CD14-positive monocyte (primary cell): ENCODE measurements around the gene IGLL5. TPM values are rescaled to one million over a fixed set of nuclear protein-coding genes. Genes with fewer than 3 reads are reported as not detected.
A peak's percentile ranks its signal among the peaks of the same experiment; 100 is the strongest.
"Not testable (repeated sequence)": the region's sequence is repeated elsewhere in the genome, so short reads cannot be mapped to it uniquely, and the experiment has no call there.

Experiments
- DNase-seq, 3 donors: peaks; one replicate each; pipeline ENCODE4 v3.0.0-alpha.2; 2011 to 2022
- H2AFZ ChIP-seq: 2 replicates; pipeline ENCODE4 v1.6.0; 2012; ENCODE audit warnings: mild to moderate bottlenecking, low read depth, low read length, inconsistent platforms; ENCODE audit not compliant: insufficient read depth, poor library complexity, severe bottlenecking
- H3K27ac ChIP-seq, 2 donors: 1 replicate in 1 of 2; 2 replicates in 1 of 2; pipeline ENCODE4 v1.5.1; 2012 to 2013; ENCODE audit warnings: low read length in 2 of 2, control low read depth in 1 of 2, inconsistent platforms in 1 of 2, low read depth in 1 of 2, mild to moderate bottlenecking in 1 of 2
- H3K27me3 ChIP-seq, 2 donors: one replicate each; pipeline versions ENCODE4 v1.6.0 to v1.6.1; 2011 to 2013; ENCODE audit warnings: low read length in 2 of 2; ENCODE audit not compliant: control insufficient read depth in 2 of 2, insufficient read depth in 2 of 2
- H3K36me3 ChIP-seq, 2 donors: replicated peaks in 1 of 2; 1 replicate in 1 of 2; 2 replicates in 1 of 2; pipeline versions ENCODE4 v1.5.1 to v1.6.1; 2012 to 2013; ENCODE audit warnings: low read length in 2 of 2, control low read depth in 1 of 2, inconsistent platforms in 1 of 2, mild to moderate bottlenecking in 1 of 2; ENCODE audit not compliant: insufficient read depth in 2 of 2, control insufficient read depth in 1 of 2
- H3K4me1 ChIP-seq, 2 donors: 1 replicate in 1 of 2; 2 replicates in 1 of 2; pipeline versions ENCODE4 v1.5.1 to v1.6.1; 2012 to 2013; ENCODE audit warnings: low read length in 2 of 2, control low read depth in 1 of 2, inconsistent platforms in 1 of 2, mild to moderate bottlenecking in 1 of 2, moderate library complexity in 1 of 2; ENCODE audit not compliant: insufficient read depth in 2 of 2, control insufficient read depth in 1 of 2
- H3K4me2 ChIP-seq: replicated peaks from 2 replicates; pipeline ENCODE3; 2012; ENCODE audit warnings: low read length, moderate library complexity, mild to moderate bottlenecking; ENCODE audit not compliant: poor library complexity, severe bottlenecking; ENCODE audit errors: extremely low read depth
- H3K4me3 ChIP-seq, 3 experiments: fragments of 200-600 bp in 1 of 3; sonication (generic) in 1 of 3; replicated peaks in 1 of 3; 1 replicate in 2 of 3; 2 replicates in 1 of 3; pipeline ENCODE4 v1.5.1; 2011 to 2013; ENCODE audit warnings: low read length in 3 of 3, mild to moderate bottlenecking in 3 of 3, control low read depth in 2 of 3, low read depth in 2 of 3, inconsistent platforms in 1 of 3, moderate library complexity in 1 of 3
- H3K79me2 ChIP-seq: 2 replicates; pipeline ENCODE4 v1.6.0; 2012; ENCODE audit warnings: mild to moderate bottlenecking, control low read depth, inconsistent platforms, low read length, moderate library complexity; ENCODE audit not compliant: insufficient read depth
- H3K9ac ChIP-seq: 2 replicates; pipeline ENCODE4 v1.6.0; 2017; ENCODE audit warnings: low read length, mild to moderate bottlenecking; ENCODE audit not compliant: insufficient read depth, poor library complexity, severe bottlenecking
- H3K9me3 ChIP-seq, 2 donors: replicated peaks in 1 of 2; 1 replicate in 1 of 2; 2 replicates in 1 of 2; pipeline versions ENCODE4 v1.5.1 to v1.6.1; 2012 to 2013; ENCODE audit warnings: low read length in 2 of 2, control low read depth in 1 of 2; ENCODE audit not compliant: control insufficient read depth in 1 of 2, insufficient read depth in 1 of 2
- H4K20me1 ChIP-seq: 2 replicates; pipeline ENCODE4 v1.6.0; 2012; ENCODE audit warnings: mild to moderate bottlenecking, low read length, control low read depth, moderate library complexity; ENCODE audit not compliant: insufficient read depth
- H3K27ac Mint-ChIP-seq, 7 donors: one replicate each; pipeline ENCODE4 v1.8.0; 2020; ENCODE audit warnings: mild to moderate bottlenecking in 7 of 7, mixed read lengths in 7 of 7, moderate library complexity in 6 of 7, inconsistent platforms in 2 of 7
- H3K27me3 Mint-ChIP-seq, 3 donors: one replicate each; pipeline ENCODE4 v1.8.0; 2021 to 2022; ENCODE audit warnings: low read depth in 3 of 3, mild to moderate bottlenecking in 3 of 3, mixed read lengths in 3 of 3, moderate library complexity in 3 of 3, inconsistent platforms in 1 of 3
- H3K36me3 Mint-ChIP-seq, 2 donors: one replicate each; pipeline ENCODE4 v1.8.0; 2020; ENCODE audit warnings: mixed read lengths in 2 of 2, inconsistent platforms in 1 of 2, mild to moderate bottlenecking in 1 of 2
- H3K4me1 Mint-ChIP-seq: one replicate; pipeline ENCODE4 v1.8.0; 2020; ENCODE audit warnings: mild to moderate bottlenecking, mixed read lengths
- H3K4me3 Mint-ChIP-seq, 2 donors: one replicate each; pipeline ENCODE4 v1.8.0; 2020; ENCODE audit warnings: mild to moderate bottlenecking in 2 of 2, mixed read lengths in 2 of 2, moderate library complexity in 1 of 2
- H3K9me3 Mint-ChIP-seq, 7 donors: one replicate each; pipeline ENCODE4 v1.8.0; 2020 to 2022; ENCODE audit warnings: mixed read lengths in 7 of 7, mild to moderate bottlenecking in 6 of 7, moderate library complexity in 6 of 7, inconsistent platforms in 2 of 7
- WGBS: methylation state at CpG from one replicate; pipeline ENCODE4 v1.1.5; 2013; ENCODE audit warnings: missing lambda C conversion rate; ENCODE audit not compliant: insufficient coverage; 5-methylcytosine and 5-hydroxymethylcytosine counted together
- intact Hi-C, 2 donors: fragments of 100-400 bp; cut with micrococcal nuclease; formaldehyde crosslinking; loops; one replicate each; pipeline versions ENCODE4 v1.15.0 to v1.15.1; 2023
- polyA plus RNA-seq, 3 donors: library from polyadenylated mRNA; depleted of rRNA in 1 of 3; unstranded in 2 of 3; stranded (reverse) in 1 of 3; fragments of 300-500 nt in 2 of 3; fragments of >200 nt in 1 of 3; fragmentation: Illumina TruSeq in 2 of 3; gene quantifications; 1 replicate in 2 of 3; 2 replicates in 1 of 3; pipeline ENCODE4 v1.2.3, GENCODE V29; 2012 to 2021
- TF ChIP-seq, protein P1 (sequence below): fragments of 200-600 bp; IDR thresholded peaks from one replicate; pipeline ENCODE4 v1.8.0; 2022; ENCODE audit warnings: antibody characterized with exemption, mild to moderate bottlenecking

Gene IGLL5
- polyA plus RNA-seq, 3 donors: 0.21 to 0.38 TPM; not detected in 1

DNA sequence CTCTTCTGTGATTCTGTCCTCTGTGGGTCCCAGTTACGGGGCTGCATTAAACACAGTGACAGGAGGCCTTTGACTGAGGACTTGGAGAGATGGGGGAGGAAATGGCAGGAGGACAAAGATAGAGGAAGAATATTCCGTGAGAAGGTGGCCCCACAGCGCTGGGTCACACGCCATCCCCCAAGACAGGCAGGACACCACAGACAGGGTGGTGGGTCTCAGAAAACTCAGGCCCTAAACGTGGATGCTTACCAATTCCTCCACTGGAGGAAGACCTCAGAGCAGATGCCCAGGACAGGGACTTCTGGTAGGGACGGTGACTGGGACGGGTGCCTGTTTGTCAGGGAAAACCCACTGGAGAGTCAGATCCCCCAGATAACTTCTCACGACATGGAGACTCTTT lies 34.0 kb downstream of the IGLL5 start:
- Histone ChIP-seq H3K27ac (no peak overlapping the region), H3K9ac (no peak overlapping the region), H3K27me3 (no peaks in the 10 kb centered on the region), H3K9me3 (no peaks in the 10 kb centered on the region), H2AFZ (no peak overlapping the region), H3K36me3 (no peaks in the 10 kb centered on the region), H3K4me1 (peaks cover 13 to 21% of the 10 kb centered on the region in 2 donors), H4K20me1 (no peaks in the 10 kb centered on the region), H3K4me2 (no peak overlapping the region), H3K4me3 (no peak overlapping the region), H3K79me2 (no peaks in the 10 kb centered on the region)
- no peak for DNase-seq
- Mint-ChIP-seq H3K27ac (peak overlapping the region in 2 of 7 donors; percentile 6 to 32), H3K36me3 (no peaks in the 10 kb centered on the region), H3K4me3 (no peak overlapping the region), H3K27me3 (peaks cover 3 to 6% (median 3%) of the 10 kb centered on the region in 3 donors), H3K9me3 (peaks cover 0 to 2% (median 0%) of the 10 kb centered on the region in 7 donors), H3K4me1 (peaks cover 19% of the 10 kb centered on the region)
- TF ChIP-seq, protein P1, sequence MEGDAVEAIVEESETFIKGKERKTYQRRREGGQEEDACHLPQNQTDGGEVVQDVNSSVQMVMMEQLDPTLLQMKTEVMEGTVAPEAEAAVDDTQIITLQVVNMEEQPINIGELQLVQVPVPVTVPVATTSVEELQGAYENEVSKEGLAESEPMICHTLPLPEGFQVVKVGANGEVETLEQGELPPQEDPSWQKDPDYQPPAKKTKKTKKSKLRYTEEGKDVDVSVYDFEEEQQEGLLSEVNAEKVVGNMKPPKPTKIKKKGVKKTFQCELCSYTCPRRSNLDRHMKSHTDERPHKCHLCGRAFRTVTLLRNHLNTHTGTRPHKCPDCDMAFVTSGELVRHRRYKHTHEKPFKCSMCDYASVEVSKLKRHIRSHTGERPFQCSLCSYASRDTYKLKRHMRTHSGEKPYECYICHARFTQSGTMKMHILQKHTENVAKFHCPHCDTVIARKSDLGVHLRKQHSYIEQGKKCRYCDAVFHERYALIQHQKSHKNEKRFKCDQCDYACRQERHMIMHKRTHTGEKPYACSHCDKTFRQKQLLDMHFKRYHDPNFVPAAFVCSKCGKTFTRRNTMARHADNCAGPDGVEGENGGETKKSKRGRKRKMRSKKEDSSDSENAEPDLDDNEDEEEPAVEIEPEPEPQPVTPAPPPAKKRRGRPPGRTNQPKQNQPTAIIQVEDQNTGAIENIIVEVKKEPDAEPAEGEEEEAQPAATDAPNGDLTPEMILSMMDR: no peak
- intact Hi-C loops: loop anchor here in 1 of 2 donors (10.0 kb wide), 1 partner anchor 197 kb away; no protein-coding TSS in a partner anchor
- WGBS: 85% methylated on average over 8 of the region's 8 CpGs

DNA sequence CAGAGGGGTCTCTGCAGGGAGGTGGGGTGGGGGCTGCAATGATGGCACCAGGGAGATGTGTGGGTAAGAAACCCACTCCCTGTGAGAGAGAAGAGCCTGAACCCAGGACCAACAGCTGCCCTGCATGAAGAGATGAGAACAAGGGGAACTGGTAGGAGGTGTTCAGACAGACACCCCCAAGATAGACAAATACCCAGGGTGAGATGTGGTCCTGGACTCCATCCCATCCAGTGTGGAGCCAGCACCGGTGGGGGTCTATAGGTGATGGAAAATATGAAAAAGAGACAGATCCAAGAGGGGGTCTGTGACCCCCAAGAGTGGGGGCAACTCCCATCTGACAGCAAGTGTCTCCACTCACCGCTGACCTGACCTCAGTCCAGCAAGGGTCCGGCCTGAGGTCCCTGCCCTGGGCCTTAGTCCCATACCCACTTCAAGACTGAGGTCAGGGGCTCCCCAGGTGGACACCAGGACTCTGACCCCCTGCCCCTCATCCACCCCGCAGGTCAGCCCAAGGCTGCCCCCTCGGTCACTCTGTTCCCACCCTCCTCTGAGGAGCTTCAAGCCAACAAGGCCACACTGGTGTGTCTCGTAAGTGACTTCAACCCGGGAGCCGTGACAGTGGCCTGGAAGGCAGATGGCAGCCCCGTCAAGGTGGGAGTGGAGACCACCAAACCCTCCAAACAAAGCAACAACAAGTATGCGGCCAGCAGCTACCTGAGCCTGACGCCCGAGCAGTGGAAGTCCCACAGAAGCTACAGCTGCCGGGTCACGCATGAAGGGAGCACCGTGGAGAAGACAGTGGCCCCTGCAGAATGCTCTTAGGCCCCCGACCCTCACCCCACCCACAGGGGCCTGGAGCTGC lies 34.7 kb downstream of the IGLL5 start:
- H3K27ac Mint-ChIP-seq: peak overlapping the region in 3 of 7 donors; percentile 20 to 68 (median 44)
- not testable (repeated sequence) for H3K9me3 ChIP-seq, H3K27me3 ChIP-seq, DNase-seq, H3K4me2 ChIP-seq, H3K36me3 Mint-ChIP-seq, H2AFZ ChIP-seq, H3K36me3 ChIP-seq, H3K4me3 ChIP-seq, H4K20me1 ChIP-seq, H3K79me2 ChIP-seq, H3K9me3 Mint-ChIP-seq, H3K27me3 Mint-ChIP-seq, H3K9ac ChIP-seq, H3K27ac ChIP-seq, H3K4me3 Mint-ChIP-seq
- peaks cover 20 to 29% of the 10 kb centered on the region in 2 donors for H3K4me1 ChIP-seq
- H3K4me1 Mint-ChIP-seq: peaks cover 27% of the 10 kb centered on the region
- intact Hi-C loops: loop anchor here (2.0 to 10.0 kb wide), 2 partner anchors 20 to 198 kb away; no protein-coding TSS in a partner anchor
- WGBS: 86% methylated on average over 9 of the region's 16 CpGs
